ENCODE measurements around the gene MGAT4C.

DNA sequence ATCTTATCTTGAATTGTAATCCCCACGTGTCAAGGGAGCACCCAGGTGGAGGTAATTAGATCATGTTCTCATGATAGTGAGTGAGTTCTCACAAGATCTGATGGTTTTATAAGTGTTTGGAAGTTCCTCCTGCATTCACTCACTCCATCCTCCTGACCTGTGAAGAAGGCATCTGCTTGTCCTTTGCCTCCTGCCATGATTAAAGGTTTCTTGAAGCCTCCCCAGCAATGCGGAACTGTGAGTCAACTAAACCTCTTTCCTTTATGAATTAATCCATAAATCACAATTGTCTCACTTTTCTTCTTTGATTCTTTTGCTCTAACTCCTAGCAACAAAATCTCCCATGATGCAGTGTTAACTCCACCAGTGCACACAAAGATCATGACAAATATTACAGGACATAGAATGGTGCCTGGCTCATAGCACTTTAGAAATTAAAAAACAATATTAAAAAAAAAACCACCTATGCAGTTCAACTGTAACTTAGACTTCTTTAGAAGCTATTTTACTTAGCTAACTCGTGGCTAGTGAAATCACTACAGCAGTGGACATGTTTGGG, 37.6 kb upstream of the MGAT4C start:
- TF ChIP-seq CTCF (IDR thresholded peaks at IDR 0.05), result no peak
- TF ChIP-seq POLR2AphosphoS5 (IDR thresholded peaks at IDR 0.05; ENCODE audit: insufficient read depth in 1 of 2, low read depth in 1 of 2), result no peak
- TF ChIP-seq POLR2A (IDR thresholded peaks at IDR 0.05), result no peak
